Activated CD4-positive, alpha-beta T cell treated with anti-CD3 and anti-CD28 coated beads for 36 hours (primary cell): ENCODE results near the gene INSIG1. TPM values are rescaled to one million over a fixed set of nuclear protein-coding genes. Genes with fewer than 3 reads are reported as not detected.
A peak's percentile ranks its signal among the peaks of the same experiment; 100 is the strongest.

Experiments
- ATAC-seq: fragments of 200-7000 bp; cut with Tn5 transposase; one replicate; pipeline ENCODE4 v1.10.0; 2021; ENCODE audit warnings: mild to moderate bottlenecking, moderate library complexity
- CTCF ChIA-PET: fragments of 350-600 bp; sonication (Branson Sonifier 250); formaldehyde crosslinking; loops from one replicate; lab custom pipeline; 2021; ENCODE audit warnings: antibody characterized with exemption; lab: Charles Lee
- POLR2A ChIA-PET: fragments of 350-600 bp; sonication (Branson Sonifier 250); formaldehyde crosslinking; loops from one replicate; lab custom pipeline; 2021; ENCODE audit warnings: antibody characterized with exemption, inconsistent platforms; lab: Charles Lee
- DNase-seq: peaks from one replicate; pipeline ENCODE4 v3.0.0-alpha.2; 2020
- H3K27ac Mint-ChIP-seq: one replicate; pipeline ENCODE4 v1.8.0; 2021; ENCODE audit warnings: mixed read lengths
- H3K27me3 Mint-ChIP-seq: one replicate; pipeline ENCODE4 v1.8.0; 2021; ENCODE audit warnings: mixed read lengths
- H3K36me3 Mint-ChIP-seq: one replicate; pipeline ENCODE4 v1.8.0; 2021; ENCODE audit warnings: low read depth, mixed read lengths
- H3K4me1 Mint-ChIP-seq: one replicate; pipeline ENCODE4 v1.8.0; 2021; ENCODE audit warnings: mixed read lengths
- H3K4me3 Mint-ChIP-seq: one replicate; pipeline ENCODE4 v1.8.0; 2021; ENCODE audit warnings: mild to moderate bottlenecking, moderate library complexity, mixed read lengths
- H3K9me3 Mint-ChIP-seq: one replicate; pipeline ENCODE4 v1.8.0; 2021; ENCODE audit warnings: low read depth, mixed read lengths
- intact Hi-C, 2 experiments: fragments of 100-400 bp; cut with DNase I in 1 of 2; cut with micrococcal nuclease in 1 of 2; formaldehyde crosslinking; loops; one replicate each; pipeline versions ENCODE4 v1.14.2 to v1.15.1; 2022 to 2024; cut with DNase I, micrococcal nuclease
- total RNA-seq, 2 experiments: library from RNA; stranded (reverse); gene quantifications; one replicate each; pipeline ENCODE4 v1.2.3, GENCODE V29; 2021

INSIG1 gene
- total RNA-seq, 2 experiments from 2014 or later = 100 to 110 TPM

DNA sequence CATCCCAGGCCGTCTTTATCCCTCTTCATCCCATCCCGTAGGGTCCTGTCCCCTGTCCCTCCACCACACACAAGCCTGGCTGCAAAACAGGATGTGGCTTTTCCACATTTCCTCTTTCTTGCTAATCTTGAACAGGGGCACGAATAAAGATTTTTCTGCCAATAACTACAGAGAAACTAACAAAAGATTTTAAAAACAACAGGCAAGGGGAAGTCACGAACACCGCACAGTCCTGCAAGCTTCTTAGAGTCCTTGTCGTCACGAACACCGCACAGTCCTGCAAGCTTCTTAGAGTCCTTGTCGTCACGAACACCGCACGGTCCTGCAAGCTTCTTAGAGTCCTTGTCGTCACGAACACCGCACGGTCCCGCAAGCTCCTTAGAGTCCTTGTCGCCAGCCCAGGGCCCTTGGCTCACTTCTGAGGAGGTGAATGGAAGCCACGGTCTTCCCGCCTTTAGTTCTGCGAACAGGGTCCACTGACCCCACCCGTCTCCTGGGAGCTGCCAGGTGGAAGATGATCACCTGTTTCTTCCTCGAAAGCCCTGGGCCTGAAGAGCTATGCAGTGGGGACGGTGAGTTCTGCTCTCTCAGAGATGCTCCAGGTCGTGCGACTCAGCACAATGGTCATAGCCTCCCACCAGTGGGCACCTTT lies 10.3 kb upstream of the INSIG1 start:
- Mint-ChIP-seq H3K36me3 (no peaks in the 10 kb centered on the region), H3K9me3 (no peaks in the 10 kb centered on the region), H3K4me3 (no peak overlapping the region), H3K27ac (no peak overlapping the region), H3K4me1 (peaks cover 46% of the 10 kb centered on the region), H3K27me3 (no peaks in the 10 kb centered on the region)
- ChIA-PET POLR2A (no interaction called here), CTCF (no interaction called here)
- no peak for DNase-seq
- intact Hi-C loops = no loop called here
- ATAC-seq = no peak

DNA sequence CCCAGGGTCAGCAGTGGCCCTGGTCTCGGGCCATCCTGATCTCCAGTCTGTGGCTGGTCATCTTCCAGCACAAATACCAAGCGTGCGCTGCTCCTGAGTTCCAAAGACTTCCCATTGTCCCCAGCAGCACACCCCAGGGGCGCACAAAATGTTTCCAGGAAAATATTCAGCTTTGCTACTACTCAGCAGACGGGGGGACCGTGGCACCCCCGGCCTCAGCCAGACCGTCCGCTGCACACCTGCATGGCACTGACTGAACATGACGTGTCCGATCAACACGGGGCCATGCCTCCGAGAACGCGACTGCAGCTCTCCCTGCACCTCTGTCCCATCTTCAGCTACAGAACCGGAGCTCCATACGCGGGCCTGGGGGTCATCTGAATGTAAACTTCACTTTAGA lies 9.6 kb upstream of the INSIG1 start:
- Mint-ChIP-seq H3K9me3 (no peaks in the 10 kb centered on the region), H3K4me1 (peaks cover 40% of the 10 kb centered on the region), H3K27me3 (no peaks in the 10 kb centered on the region), H3K27ac (no peak overlapping the region), H3K4me3 (no peak overlapping the region), H3K36me3 (no peaks in the 10 kb centered on the region)
- DNase-seq (no peak), ATAC-seq (no peak)
- intact Hi-C loops = no loop called here
- POLR2A ChIA-PET = no interaction called here
- CTCF ChIA-PET = no interaction called here

DNA sequence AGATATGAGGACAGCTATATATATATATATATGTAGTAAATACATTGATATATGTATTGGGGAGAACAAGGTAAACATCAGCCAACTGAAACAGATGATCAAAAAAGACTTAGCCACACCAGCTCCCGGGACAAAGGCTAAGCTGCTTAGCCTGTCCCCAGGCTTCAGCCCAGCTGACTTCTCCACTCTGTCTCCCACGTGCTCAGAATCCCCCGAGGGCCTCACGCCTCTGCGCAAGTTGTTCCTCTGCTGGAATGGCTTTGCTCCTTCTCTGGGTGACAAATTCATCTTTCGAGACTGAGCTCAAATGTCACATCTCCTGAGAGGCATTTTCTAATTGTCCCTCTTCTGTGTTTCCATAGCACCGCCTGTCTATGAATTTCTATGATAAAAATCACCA lies 8.6 kb upstream of the INSIG1 start:
- CTCF ChIA-PET = interaction anchor here (0.7 to 1.6 kb wide), 3 partner anchors 55 to 362 kb away, joined by 3 to 4 read pairs (median 3); no protein-coding TSS in a partner anchor
- Mint-ChIP-seq H3K4me1 (peaks cover 30% of the 10 kb centered on the region), H3K27me3 (no peaks in the 10 kb centered on the region), H3K9me3 (no peaks in the 10 kb centered on the region), H3K27ac (no peak overlapping the region), H3K4me3 (no peak overlapping the region), H3K36me3 (no peaks in the 10 kb centered on the region)
- DNase-seq (no peak), ATAC-seq (no peak)
- intact Hi-C loops = no loop called here
- POLR2A ChIA-PET = no interaction called here

DNA sequence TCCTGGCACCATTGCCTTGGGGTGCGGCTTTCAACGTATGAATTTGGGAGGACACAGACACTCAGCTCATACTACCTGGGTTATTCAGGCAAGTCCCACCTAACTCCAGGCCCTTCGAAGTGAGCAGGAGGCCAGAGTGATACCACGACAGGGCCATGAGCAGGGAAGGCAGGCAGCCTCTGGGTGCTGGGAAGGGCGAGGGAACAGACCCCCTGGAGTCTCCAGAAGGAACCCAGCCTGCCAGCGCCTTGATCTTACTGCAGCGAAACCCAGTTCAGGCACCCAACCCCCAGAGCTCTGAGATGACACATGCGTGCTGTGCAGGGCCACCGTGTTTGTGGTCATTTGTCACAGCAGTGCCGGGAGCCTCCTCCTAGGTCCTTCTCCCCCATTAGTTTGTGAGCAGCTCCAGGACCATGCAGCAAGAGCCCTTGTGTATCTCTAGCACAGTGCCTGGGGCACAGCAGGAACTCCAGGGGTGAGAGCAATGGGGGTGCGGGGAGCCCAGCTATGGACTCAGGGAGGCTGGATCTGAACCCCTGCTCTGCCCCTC lies 7.7 kb upstream of the INSIG1 start:
- peaks cover 29% of the 10 kb centered on the region for H3K4me1 Mint-ChIP-seq
- ATAC-seq (no peak), DNase-seq (no peak)
- POLR2A ChIA-PET = no interaction called here
- no peaks in the 10 kb centered on the region for H3K27me3 Mint-ChIP-seq
- intact Hi-C loops = no loop called here
- H3K9me3 Mint-ChIP-seq = no peaks in the 10 kb centered on the region
- no peaks in the 10 kb centered on the region for H3K36me3 Mint-ChIP-seq
- H3K4me3 Mint-ChIP-seq = no peak overlapping the region
- CTCF ChIA-PET = interaction anchor here (0.6 to 1.6 kb wide), 2 partner anchors 52 to 362 kb away, joined by 3 to 4 read pairs; no protein-coding TSS in a partner anchor
- H3K27ac Mint-ChIP-seq = no peak overlapping the region

DNA sequence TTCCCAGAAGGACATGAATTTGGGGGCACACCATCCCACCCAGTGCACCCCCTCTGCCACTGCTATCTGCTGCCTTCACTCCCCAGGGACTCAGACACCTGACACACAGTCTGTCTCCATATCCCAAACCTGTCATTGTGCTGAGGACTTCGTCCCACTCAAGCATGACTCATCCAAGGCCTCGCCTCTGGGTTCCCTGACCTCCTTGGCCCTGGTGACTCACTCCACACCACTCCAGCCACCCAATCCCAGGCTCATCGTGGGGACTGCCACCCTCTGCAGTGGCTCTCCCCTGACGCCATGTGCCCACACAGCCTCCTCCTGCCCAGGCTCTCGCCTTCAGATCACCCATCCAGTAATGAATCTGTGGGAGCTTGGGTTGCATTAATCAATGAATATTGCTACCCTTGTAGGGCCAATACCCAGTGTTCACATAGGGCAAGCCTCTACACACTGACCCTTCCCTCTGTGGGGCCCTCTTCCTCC lies 6.6 kb upstream of the INSIG1 start:
- intact Hi-C loops = no loop called here
- ChIA-PET CTCF (no interaction called here), POLR2A (no interaction called here)
- ATAC-seq (peak; percentile 84), DNase-seq (peak; percentile 60)
- H3K27me3 Mint-ChIP-seq = no peaks in the 10 kb centered on the region
- H3K4me1 Mint-ChIP-seq = peaks cover 28% of the 10 kb centered on the region
- no peak overlapping the region for H3K4me3 Mint-ChIP-seq
- H3K27ac Mint-ChIP-seq = peak overlapping the region; percentile 5
- no peaks in the 10 kb centered on the region for H3K9me3 Mint-ChIP-seq
- H3K36me3 Mint-ChIP-seq = no peaks in the 10 kb centered on the region

DNA sequence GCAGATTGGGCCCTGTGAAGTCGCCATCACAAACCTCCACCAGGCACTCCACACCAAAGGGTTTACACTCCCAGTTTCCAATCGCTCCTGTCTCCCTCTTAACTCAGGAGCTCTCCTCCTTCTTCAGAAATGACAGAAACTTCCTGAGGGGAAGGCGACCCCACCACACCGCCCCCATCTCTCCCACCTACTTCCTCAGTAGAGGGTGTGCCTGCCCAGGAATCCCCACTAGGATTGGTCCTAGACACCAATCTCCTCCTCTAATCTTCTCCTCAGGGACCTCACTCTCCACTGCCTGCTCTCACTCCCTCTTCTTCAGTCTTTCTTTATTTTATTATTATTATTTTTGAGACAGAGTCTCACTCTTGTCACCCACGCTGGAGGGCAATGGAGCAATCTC lies 5.9 kb upstream of the INSIG1 start:
- no peak for DNase-seq
- CTCF ChIA-PET = no interaction called here
- POLR2A ChIA-PET = no interaction called here
- H3K27ac Mint-ChIP-seq = no peak overlapping the region
- H3K4me1 Mint-ChIP-seq = peaks cover 29% of the 10 kb centered on the region
- no peak overlapping the region for H3K4me3 Mint-ChIP-seq
- intact Hi-C loops = no loop called here
- no peak for ATAC-seq
- H3K9me3 Mint-ChIP-seq = no peaks in the 10 kb centered on the region
- peaks cover 3% of the 10 kb centered on the region for H3K36me3 Mint-ChIP-seq
- H3K27me3 Mint-ChIP-seq = no peaks in the 10 kb centered on the region

DNA sequence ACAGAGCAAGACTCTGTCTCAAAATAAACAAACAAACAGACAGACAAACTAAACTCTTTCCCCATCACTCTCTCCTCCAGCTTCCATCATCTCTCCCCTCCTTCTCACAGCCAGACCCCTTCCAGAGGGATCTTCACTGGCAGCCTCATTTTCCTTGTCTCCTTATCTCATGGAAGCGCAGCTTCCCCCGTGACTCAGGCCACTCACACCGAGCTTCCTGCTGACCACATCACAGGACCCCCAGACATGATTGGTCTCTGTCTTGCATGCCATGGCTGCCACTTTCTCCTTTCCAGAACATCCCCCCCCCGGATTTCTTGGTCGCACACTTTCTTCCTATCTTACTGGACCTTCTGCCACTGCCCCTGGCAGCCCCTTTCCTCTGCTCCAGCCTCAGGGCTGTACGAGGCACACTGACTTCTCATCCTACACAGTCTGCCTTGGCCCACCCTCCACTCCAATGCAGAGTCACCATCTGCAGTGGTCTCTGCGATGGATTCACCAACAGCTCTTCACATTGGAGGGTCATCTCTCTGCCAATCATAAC lies 4.9 kb upstream of the INSIG1 start:
- CTCF ChIA-PET = interaction anchor here (0.6 kb wide), 1 partner anchor 146 kb away, joined by 4 read pairs; no protein-coding TSS in a partner anchor
- ATAC-seq (no peak), DNase-seq (no peak)
- H3K4me1 Mint-ChIP-seq = peaks cover 23% of the 10 kb centered on the region
- H3K9me3 Mint-ChIP-seq = no peaks in the 10 kb centered on the region
- POLR2A ChIA-PET = no interaction called here
- H3K27ac Mint-ChIP-seq = peak overlapping the region; percentile 52
- peaks cover 4% of the 10 kb centered on the region for H3K36me3 Mint-ChIP-seq
- intact Hi-C loops = no loop called here
- no peaks in the 10 kb centered on the region for H3K27me3 Mint-ChIP-seq
- H3K4me3 Mint-ChIP-seq = no peak overlapping the region

DNA sequence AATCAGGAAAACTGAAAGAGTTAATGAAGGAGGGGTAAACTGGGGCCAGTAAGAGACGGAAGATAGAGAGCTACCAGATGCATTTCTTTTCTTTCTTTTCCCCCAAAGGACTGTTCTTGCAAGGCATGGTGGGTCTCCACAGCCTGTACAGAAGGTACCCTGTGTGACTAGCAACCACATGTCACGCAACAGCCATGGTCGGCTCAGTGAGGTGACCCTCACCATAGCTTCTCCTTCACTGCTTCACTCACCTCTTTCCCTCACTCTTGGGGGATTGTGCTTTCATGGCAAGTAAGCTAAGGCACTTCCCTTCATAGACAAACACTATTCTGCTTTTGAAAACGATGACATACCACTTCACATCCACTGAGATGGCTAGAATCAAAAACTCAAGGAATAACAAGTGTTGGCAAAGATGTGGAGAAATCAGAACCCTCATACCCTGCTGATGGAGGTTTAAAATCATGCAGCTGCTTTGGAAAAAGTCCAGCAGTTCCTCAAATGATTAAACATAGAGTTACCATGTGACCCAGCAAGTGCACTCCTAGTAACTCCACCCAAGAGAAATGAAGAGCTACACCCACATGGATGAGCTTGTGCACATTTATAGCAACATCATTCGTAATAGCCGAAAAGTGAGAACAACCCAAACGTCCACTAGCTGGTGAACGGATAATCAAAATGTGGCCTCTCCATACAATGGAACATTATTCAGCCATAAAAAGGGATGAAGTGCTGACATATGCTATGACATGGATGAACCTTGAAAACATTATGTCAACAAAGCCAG lies 3.8 kb upstream of the INSIG1 start:
- ChIA-PET CTCF (interaction anchor here (0.7 kb wide), 1 partner anchor 102 kb away, joined by 3 read pairs; no protein-coding TSS in a partner anchor), POLR2A (no interaction called here)
- peaks cover 8% of the 10 kb centered on the region for H3K36me3 Mint-ChIP-seq
- no peaks in the 10 kb centered on the region for H3K9me3 Mint-ChIP-seq
- H3K4me1 Mint-ChIP-seq = peaks cover 23% of the 10 kb centered on the region
- H3K4me3 Mint-ChIP-seq = no peak overlapping the region
- H3K27me3 Mint-ChIP-seq = no peaks in the 10 kb centered on the region
- intact Hi-C loops = no loop called here
- no peak for DNase-seq
- ATAC-seq = no peak
- no peak overlapping the region for H3K27ac Mint-ChIP-seq

DNA sequence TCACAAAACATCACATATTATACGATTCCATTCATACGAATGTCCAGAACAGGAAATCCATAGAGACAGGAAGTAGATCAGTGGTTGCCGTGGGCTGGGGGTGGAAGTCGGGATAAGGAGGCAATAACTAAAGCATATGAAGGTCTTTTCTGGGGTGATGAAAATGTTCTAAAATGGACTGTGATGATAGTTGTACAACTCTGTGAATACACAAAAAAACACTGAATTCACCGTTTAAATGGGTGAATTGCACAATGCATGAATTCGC lies 3.2 kb upstream of the INSIG1 start:
- Mint-ChIP-seq H3K27ac (no peak overlapping the region), H3K36me3 (peaks cover 13% of the 10 kb centered on the region), H3K27me3 (no peaks in the 10 kb centered on the region), H3K9me3 (no peaks in the 10 kb centered on the region), H3K4me1 (peaks cover 23% of the 10 kb centered on the region), H3K4me3 (no peak overlapping the region)
- CTCF ChIA-PET = interaction anchor here (0.7 kb wide), 1 partner anchor 103 kb away, joined by 3 read pairs; no protein-coding TSS in a partner anchor
- no peak for DNase-seq
- ATAC-seq = no peak
- intact Hi-C loops = no loop called here
- POLR2A ChIA-PET = no interaction called here

DNA sequence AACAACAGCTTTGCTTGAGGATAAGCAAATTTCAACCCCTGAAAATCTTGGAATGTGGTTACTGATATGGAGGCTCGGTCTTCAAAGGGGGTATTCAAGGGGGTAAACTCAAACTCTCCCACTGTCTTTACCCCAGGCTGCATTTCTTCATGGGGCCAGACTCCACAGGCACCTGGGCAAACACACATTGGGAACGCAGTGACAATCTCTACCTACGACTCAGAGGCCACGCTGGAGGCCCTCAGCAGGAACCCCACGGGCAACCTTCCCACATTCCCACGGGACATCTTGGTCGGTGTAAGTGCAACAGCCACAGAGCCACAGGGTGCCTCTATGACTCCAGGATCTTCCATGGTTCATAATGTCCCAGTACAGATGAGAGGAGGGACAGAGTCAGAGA lies 2.2 kb upstream of the INSIG1 start:
- peak overlapping the region; percentile 33 for H3K27ac Mint-ChIP-seq
- CTCF ChIA-PET = interaction anchor here (1.7 kb wide), 2 partner anchors 13 to 89 kb away, joined by 4 to 6 read pairs; no protein-coding TSS in a partner anchor
- peaks cover 22% of the 10 kb centered on the region for H3K36me3 Mint-ChIP-seq
- H3K4me3 Mint-ChIP-seq = peak overlapping the region; percentile 80
- intact Hi-C loops = no loop called here
- H3K4me1 Mint-ChIP-seq = peaks cover 31% of the 10 kb centered on the region
- no peak for ATAC-seq
- POLR2A ChIA-PET = interaction anchor here (0.7 to 4.3 kb wide), 3 partner anchors 11 to 90 kb away, joined by 3 to 43 read pairs (median 3); no protein-coding TSS in a partner anchor
- H3K27me3 Mint-ChIP-seq = no peaks in the 10 kb centered on the region
- no peak for DNase-seq
- no peaks in the 10 kb centered on the region for H3K9me3 Mint-ChIP-seq
